H1 (cell line): ENCODE results near the gene NFXL1. TPM values are rescaled to one million over a fixed set of nuclear protein-coding genes. Genes with fewer than 3 reads are reported as not detected.
"Not testable (repeated sequence)": the region's sequence is repeated elsewhere in the genome, so short reads cannot be mapped to it uniquely, and the experiment has no call there.

Source experiments
- CTCF ChIA-PET: fragments of 300-600 bp; sonication (Branson Sonifier 250); formaldehyde crosslinking; loops from one replicate; lab custom pipeline; 2021; ENCODE audit not compliant: partially characterized antibody; lab: Charles Lee
- POLR2A ChIA-PET: fragments of 300-600 bp; sonication (Branson Sonifier 250); formaldehyde crosslinking; loops from one replicate; lab custom pipeline; 2021; ENCODE audit warnings: inconsistent platforms; ENCODE audit not compliant: partially characterized antibody; lab: Charles Lee
- DNase-seq, 2 experiments: peaks; one replicate each; pipeline versions ENCODE4 v3.0.0 to v3.0.0-alpha.2; 2010 to 2022; ENCODE audit warnings: low spot score in 2 of 2, low read depth in 1 of 2, mixed read lengths in 1 of 2
- FAIRE-seq: peaks from 2 replicates; lab custom pipeline; 2011; peaks lifted over from hg19 to GRCh38; lab: Jason Lieb, UNC
- H2AFZ ChIP-seq: 2 replicates; pipeline ENCODE4 v1.8.1; 2012; ENCODE audit warnings: low read length, inconsistent platforms
- H2AK5ac ChIP-seq: 2 replicates; pipeline ENCODE4 v1.6.1; 2013; ENCODE audit warnings: low read depth, low read length
- H2BK120ac ChIP-seq: replicated peaks from 2 replicates; pipeline ENCODE3; 2013; ENCODE audit warnings: low read depth, low read length, inconsistent platforms
- H2BK12ac ChIP-seq: 2 replicates; pipeline ENCODE4 v1.6.1; 2013; ENCODE audit warnings: low read depth, low read length
- H2BK15ac ChIP-seq: 2 replicates; pipeline ENCODE4 v1.6.1; 2013; ENCODE audit warnings: low read length
- H2BK20ac ChIP-seq: 2 replicates; pipeline ENCODE4 v1.6.1; 2013; ENCODE audit warnings: low read length
- H2BK5ac ChIP-seq: 2 replicates; pipeline ENCODE4 v1.6.1; 2013; ENCODE audit warnings: low read depth, low read length
- H3K14ac ChIP-seq: 2 replicates; pipeline ENCODE4 v1.6.1; 2013; ENCODE audit warnings: inconsistent platforms; ENCODE audit not compliant: insufficient read length
- H3K18ac ChIP-seq: 2 replicates; pipeline ENCODE4 v1.6.1; 2013; ENCODE audit warnings: low read length; ENCODE audit errors: extremely low read depth
- H3K23ac ChIP-seq: 2 replicates; pipeline ENCODE4 v1.6.1; 2013; ENCODE audit warnings: inconsistent platforms; ENCODE audit not compliant: insufficient read length
- H3K23me2 ChIP-seq: 2 replicates; pipeline ENCODE4 v1.6.1; 2013; ENCODE audit warnings: low read depth, low read length
- H3K27ac ChIP-seq: 2 replicates; pipeline ENCODE4 v1.6.1; 2011; ENCODE audit warnings: low read depth, low read length, inconsistent platforms
- H3K27me3 ChIP-seq, 4 experiments: replicated peaks in 1 of 4; 1 replicate in 1 of 4; 2 replicates in 3 of 4; pipeline versions ENCODE4 v1.6.1 to v1.8.1; 2011 to 2013; ENCODE audit warnings: low read length in 3 of 4, mild to moderate bottlenecking in 3 of 4, inconsistent platforms in 2 of 4, mixed read lengths in 2 of 4, moderate library complexity in 1 of 4; ENCODE audit not compliant: control insufficient read depth in 3 of 4, insufficient read depth in 3 of 4; ENCODE audit errors: extremely low read depth in 1 of 4
- H3K36me3 ChIP-seq, 4 experiments: 2 replicates each; pipeline versions ENCODE4 v1.6.1 to v1.8.1; 2011 to 2013; ENCODE audit warnings: mild to moderate bottlenecking in 4 of 4, low read length in 3 of 4, moderate library complexity in 2 of 4, control low read depth in 1 of 4, inconsistent platforms in 1 of 4; ENCODE audit not compliant: insufficient read depth in 4 of 4, control insufficient read depth in 2 of 4
- H3K4ac ChIP-seq: replicated peaks from 2 replicates; pipeline ENCODE3; 2013; ENCODE audit warnings: low read length, low read depth, mixed read lengths, inconsistent platforms; ENCODE audit not compliant: insufficient read length
- H3K4me1 ChIP-seq, 4 experiments: replicated peaks in 1 of 4; 1 replicate in 1 of 4; 2 replicates in 3 of 4; pipeline versions ENCODE4 v1.6.1 to v1.8.1; 2011 to 2013; ENCODE audit warnings: low read length in 3 of 4, inconsistent platforms in 2 of 4, mixed read lengths in 1 of 4; ENCODE audit not compliant: insufficient read depth in 4 of 4, control insufficient read depth in 3 of 4
- H3K4me2 ChIP-seq, 2 experiments: 2 replicates each; pipeline versions ENCODE4 v1.6.1 to v1.8.1; 2011 to 2013; ENCODE audit warnings: low read depth in 2 of 2, low read length in 2 of 2, control low read depth in 1 of 2, inconsistent platforms in 1 of 2, mild to moderate bottlenecking in 1 of 2; ENCODE audit not compliant: insufficient read depth in 1 of 2
- H3K4me3 ChIP-seq, 4 experiments: fragments of 200-600, 300-600 bp in 1 of 4; sonication (generic), shearing (Covaris generic), sonication (Bioruptor Twin) in 1 of 4; 2 replicates each; pipeline versions ENCODE4 v1.5.1 to v1.8.1; 2011 to 2016; ENCODE audit warnings: low read length in 4 of 4, low read depth in 3 of 4, control low read depth in 2 of 4, inconsistent platforms in 2 of 4, mild to moderate bottlenecking in 2 of 4, mixed read lengths in 1 of 4, moderate library complexity in 1 of 4; ENCODE audit not compliant: insufficient read depth in 2 of 4; ENCODE audit errors: extremely low read depth in 1 of 4
- H3K56ac ChIP-seq: replicated peaks from 2 replicates; pipeline ENCODE3; 2013; ENCODE audit warnings: low read depth, mild to moderate bottlenecking, mixed read lengths, low read length, inconsistent platforms; ENCODE audit not compliant: insufficient read length
- H3K79me1 ChIP-seq: 2 replicates; pipeline ENCODE4 v1.6.1; 2013; ENCODE audit warnings: low read depth, low read length, control low read depth
- H3K79me2 ChIP-seq, 2 experiments: 2 replicates each; pipeline versions ENCODE4 v1.6.1 to v1.8.1; 2012 to 2013; ENCODE audit warnings: low read length in 2 of 2, mild to moderate bottlenecking in 2 of 2, inconsistent platforms in 1 of 2; ENCODE audit not compliant: insufficient read depth in 2 of 2, control insufficient read depth in 1 of 2
- H3K9ac ChIP-seq, 4 experiments: replicated peaks in 1 of 4; 1 replicate in 1 of 4; 2 replicates in 3 of 4; pipeline versions ENCODE4 v1.6.1 to v1.8.1; 2011 to 2013; ENCODE audit warnings: low read depth in 3 of 4, low read length in 3 of 4, control low read depth in 2 of 4, mild to moderate bottlenecking in 2 of 4, moderate library complexity in 2 of 4, inconsistent platforms in 1 of 4; ENCODE audit errors: extremely low read depth in 1 of 4
- H3K9me3 ChIP-seq, 2 experiments: 2 replicates each; pipeline versions ENCODE4 v1.6.1 to v1.8.1; 2012 to 2013; ENCODE audit warnings: mild to moderate bottlenecking in 2 of 2, moderate library complexity in 2 of 2, control low read depth in 1 of 2, inconsistent platforms in 1 of 2, low read depth in 1 of 2, low read length in 1 of 2, mixed read lengths in 1 of 2; ENCODE audit not compliant: insufficient read depth in 2 of 2
- H4K20me1 ChIP-seq, 2 experiments: replicated peaks in 1 of 2; 2 replicates each; pipeline versions ENCODE3 to v1.8.1; 2011 to 2013; ENCODE audit warnings: inconsistent platforms in 2 of 2, low read length in 2 of 2, mild to moderate bottlenecking in 1 of 2; ENCODE audit not compliant: insufficient read depth in 2 of 2, control insufficient read depth in 1 of 2
- H4K5ac ChIP-seq: 2 replicates; pipeline ENCODE4 v1.6.1; 2013; ENCODE audit warnings: low read length, low read depth, mixed read lengths, inconsistent platforms; ENCODE audit not compliant: insufficient read length
- H4K8ac ChIP-seq: 2 replicates; pipeline ENCODE4 v1.8.0; 2013; ENCODE audit warnings: mild to moderate bottlenecking, moderate library complexity, low read length, inconsistent platforms; ENCODE audit not compliant: insufficient read depth; ENCODE audit errors: extremely low read depth
- H4K91ac ChIP-seq: replicated peaks from 2 replicates; pipeline ENCODE3; 2013; ENCODE audit warnings: low read length, mixed read lengths, inconsistent platforms; ENCODE audit not compliant: insufficient read length
- WGBS, 2 experiments: shearing (Covaris generic) in 1 of 2; methylation state at CpG; one replicate each; pipeline versions ENCODE4 v1.1.6 to v1.1.7; 2013 to 2015; ENCODE audit warnings: low lambda C conversion rate in 2 of 2, mixed read lengths in 2 of 2, inconsistent platforms in 1 of 2, low coverage in 1 of 2, missing lambda C conversion rate in 1 of 2; ENCODE audit not compliant: insufficient replicate concordance in 2 of 2, insufficient coverage in 1 of 2, insufficient read length in 1 of 2; ENCODE audit errors: extremely low coverage in 1 of 2, missing lambda C conversion rate in 1 of 2; 5-methylcytosine and 5-hydroxymethylcytosine counted together
- polyA plus RNA-seq, 7 experiments: library from polyadenylated mRNA; depleted of rRNA in 3 of 7; stranded (reverse) in 5 of 7; unstranded in 2 of 7; fragments of >200 nt in 5 of 7; fragments of 200-250 nt in 2 of 7; gene quantifications; 1 replicate in 5 of 7; 2 replicates in 1 of 7; 4 replicates in 1 of 7; pipeline versions ENCODE4 v1.2.1 to v1.2.3, GENCODE V29; 2011 to 2013; ENCODE audit warnings: missing spikeins in 2 of 7, mixed read lengths in 2 of 7
- total RNA-seq: library from RNA; stranded (reverse); fragmentation: NEBNext Ultra II Directional; extraction: Animal tissue kit (Norgen Biotek cat#: 25700); gene quantifications from 2 replicates; pipeline ENCODE4 v1.2.1, GENCODE V29; 2021

Gene NFXL1
- total and polyA plus RNA-seq, 2 of the 8 experiments (the other 6 are each of a cell fraction or from before 2014, with no cell fraction given), result 10.0 to 29.5 TPM

- H2BK20ac ChIP-seq, H3K79me1 ChIP-seq, H3K27ac ChIP-seq, H2BK120ac ChIP-seq, H3K4me1 ChIP-seq, H3K14ac ChIP-seq, H3K36me3 ChIP-seq, H4K20me1 ChIP-seq, H3K23me2 ChIP-seq, H3K9me3 ChIP-seq, H3K4me2 ChIP-seq, H2BK5ac ChIP-seq, H3K4me3 ChIP-seq, H3K56ac ChIP-seq, H2BK12ac ChIP-seq, POLR2A ChIA-PET, H4K5ac ChIP-seq, FAIRE-seq, DNase-seq, H2BK15ac ChIP-seq, H3K4ac ChIP-seq, H2AK5ac ChIP-seq, H3K23ac ChIP-seq, H3K18ac ChIP-seq, H3K27me3 ChIP-seq, H3K9ac ChIP-seq, H2AFZ ChIP-seq, H4K8ac ChIP-seq, H4K91ac ChIP-seq: not testable (repeated sequence)
- 100% methylated on average over 1 of the region's 1 CpG; no CpG with 5 or more reads in 1 of the 2 experiments for WGBS, 2 experiments
- CTCF ChIA-PET, result interaction anchor here (0.6 to 2.1 kb wide), 4 partner anchors 8 to 249 kb away, joined by 3 to 12 read pairs (median 4); no protein-coding TSS in a partner anchor
- peaks cover 0 to 14% of the 10 kb centered on the region in 2 experiments; a peak in 2 of 4 replicates for H3K79me2 ChIP-seq
These were observed 2.8 kb upstream of the NFXL1 start for GRCh38 chr4:47917163-47917562.
